ENCODE results near the gene WNT2. TPM values are rescaled to one million over a fixed set of nuclear protein-coding genes. Genes with fewer than 3 reads are reported as not detected.

WNT2 gene
- total RNA-seq, 1 donor from 2014 or later = under 0.01 TPM

GRCh38 chr7:117332031-117332430 lies 9.2 kb upstream of the WNT2 start:
- FAIRE-seq = no peak
- Histone ChIP-seq H3K27me3 (ENCODE audit: control insufficient read depth, insufficient read depth, low read length) (peaks cover 2% of the 10 kb centered on the region), H3K4me3 (ENCODE audit: low read depth, low read length) (no peak overlapping the region), H3K36me3 (ENCODE audit: control insufficient read depth, insufficient read depth, low read length) (no peaks in the 10 kb centered on the region)
- no peak for DNase-seq (ENCODE audit: low read depth)
- no peak for TF ChIP-seq CTCF (IDR thresholded peaks at IDR 0.05; ENCODE audit: insufficient read depth, low read length, severe bottlenecking)

- DNase-seq (ENCODE audit: low read depth) = no peak
- H3K27me3 ChIP-seq (ENCODE audit: control insufficient read depth, insufficient read depth, low read length) = peaks cover 28% of the 10 kb centered on the region
- no peak for TF ChIP-seq CTCF (IDR thresholded peaks at IDR 0.05; ENCODE audit: insufficient read depth, low read length, severe bottlenecking)
- H3K36me3 ChIP-seq (ENCODE audit: control insufficient read depth, insufficient read depth, low read length) = no peaks in the 10 kb centered on the region
- FAIRE-seq = no peak
- H3K4me3 ChIP-seq (ENCODE audit: low read depth, low read length) = no peak overlapping the region
Observed at GRCh38 chr7:117325836-117326235, 3.0 kb upstream of the WNT2 start.

- Histone ChIP-seq H3K27me3 (ENCODE audit: control insufficient read depth, insufficient read depth, low read length) (peaks cover 30% of the 10 kb centered on the region), H3K4me3 (ENCODE audit: low read depth, low read length) (no peak overlapping the region), H3K36me3 (ENCODE audit: control insufficient read depth, insufficient read depth, low read length) (no peaks in the 10 kb centered on the region)
- no peak for TF ChIP-seq CTCF (IDR thresholded peaks at IDR 0.05; ENCODE audit: insufficient read depth, low read length, severe bottlenecking)
- no peak for DNase-seq (ENCODE audit: low read depth)
- FAIRE-seq = no peak
Observed at GRCh38 chr7:117324960-117325359, 2.1 kb upstream of the WNT2 start.

- peak overlapping the region; percentile 33 for H3K4me3 ChIP-seq (ENCODE audit: low read depth, low read length)
- FAIRE-seq (no peak), DNase-seq (ENCODE audit: low read depth) (no peak)
- TF ChIP-seq CTCF (IDR thresholded peaks at IDR 0.05; ENCODE audit: insufficient read depth, low read length, severe bottlenecking) = no peak
- H3K27me3 ChIP-seq (ENCODE audit: control insufficient read depth, insufficient read depth, low read length) = peaks cover 31% of the 10 kb centered on the region
- H3K36me3 ChIP-seq (ENCODE audit: control insufficient read depth, insufficient read depth, low read length) = no peaks in the 10 kb centered on the region
Observed at GRCh38 chr7:117323851-117324711, 1.2 kb upstream of the WNT2 start.

- Histone ChIP-seq H3K27me3 (ENCODE audit: control insufficient read depth, insufficient read depth, low read length) (peaks cover 31% of the 10 kb centered on the region), H3K36me3 (ENCODE audit: control insufficient read depth, insufficient read depth, low read length) (no peaks in the 10 kb centered on the region), H3K4me3 (ENCODE audit: low read depth, low read length) (peak overlapping the region; percentile 33)
- no peak for TF ChIP-seq CTCF (IDR thresholded peaks at IDR 0.05; ENCODE audit: insufficient read depth, low read length, severe bottlenecking)
- FAIRE-seq (no peak), DNase-seq (ENCODE audit: low read depth) (no peak)
Observed at GRCh38 chr7:117323305-117323850, 520 bp upstream of the WNT2 start.
